ENCODE data around the gene TARBP2. TPM values are rescaled to one million over a fixed set of nuclear protein-coding genes. Genes with fewer than 3 reads are reported as not detected.

TARBP2 gene
- total RNA-seq, 1 donor from 2014 or later, result 45.7 TPM

DNA sequence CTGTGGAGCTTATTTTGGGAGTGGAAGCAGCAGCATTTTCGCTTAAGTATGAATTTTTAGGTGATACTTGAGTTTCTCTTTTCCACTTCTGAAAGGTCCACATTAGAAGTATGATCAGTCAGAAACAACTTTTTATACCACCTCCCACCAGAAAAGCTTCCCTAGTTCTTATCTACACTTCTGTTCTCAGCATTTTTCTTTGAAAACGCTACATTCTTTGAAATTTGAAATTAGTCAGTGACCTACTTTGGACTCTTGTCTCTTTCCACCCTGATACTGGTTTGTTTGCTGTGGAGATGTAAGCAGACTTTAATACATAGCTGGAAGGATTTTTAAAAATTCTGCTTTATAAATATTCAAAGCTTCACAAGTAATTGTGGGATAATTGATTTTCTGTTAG, 27.0 kb upstream of the TARBP2 start:
- ChIA-PET CTCF (interaction anchor here (0.5 kb wide), 1 partner anchor 16 kb away, joined by 5 read pairs; no protein-coding TSS in a partner anchor), POLR2A (interaction anchor here (1.1 to 1.4 kb wide), 3 partner anchors 10 to 18 kb away, joined by 4 to 6 read pairs (median 4); no protein-coding TSS in a partner anchor)
- DNase-seq (no peak), ATAC-seq (ENCODE audit: low read depth) (no peak)
- intact Hi-C loops (cut with micrococcal nuclease), result no loop called here
- Mint-ChIP-seq H3K4me1 (peaks cover 4% of the 10 kb centered on the region), H3K4me3 (no peak overlapping the region), H3K36me3 (ENCODE audit: low read depth) (peaks cover 86% of the 10 kb centered on the region), H3K27me3 (no peaks in the 10 kb centered on the region), H3K27ac (no peak overlapping the region), H3K9me3 (no peaks in the 10 kb centered on the region)
- TF ChIP-seq, protein P1, sequence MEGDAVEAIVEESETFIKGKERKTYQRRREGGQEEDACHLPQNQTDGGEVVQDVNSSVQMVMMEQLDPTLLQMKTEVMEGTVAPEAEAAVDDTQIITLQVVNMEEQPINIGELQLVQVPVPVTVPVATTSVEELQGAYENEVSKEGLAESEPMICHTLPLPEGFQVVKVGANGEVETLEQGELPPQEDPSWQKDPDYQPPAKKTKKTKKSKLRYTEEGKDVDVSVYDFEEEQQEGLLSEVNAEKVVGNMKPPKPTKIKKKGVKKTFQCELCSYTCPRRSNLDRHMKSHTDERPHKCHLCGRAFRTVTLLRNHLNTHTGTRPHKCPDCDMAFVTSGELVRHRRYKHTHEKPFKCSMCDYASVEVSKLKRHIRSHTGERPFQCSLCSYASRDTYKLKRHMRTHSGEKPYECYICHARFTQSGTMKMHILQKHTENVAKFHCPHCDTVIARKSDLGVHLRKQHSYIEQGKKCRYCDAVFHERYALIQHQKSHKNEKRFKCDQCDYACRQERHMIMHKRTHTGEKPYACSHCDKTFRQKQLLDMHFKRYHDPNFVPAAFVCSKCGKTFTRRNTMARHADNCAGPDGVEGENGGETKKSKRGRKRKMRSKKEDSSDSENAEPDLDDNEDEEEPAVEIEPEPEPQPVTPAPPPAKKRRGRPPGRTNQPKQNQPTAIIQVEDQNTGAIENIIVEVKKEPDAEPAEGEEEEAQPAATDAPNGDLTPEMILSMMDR (IDR thresholded peaks at IDR 0.05), result no peak

DNA sequence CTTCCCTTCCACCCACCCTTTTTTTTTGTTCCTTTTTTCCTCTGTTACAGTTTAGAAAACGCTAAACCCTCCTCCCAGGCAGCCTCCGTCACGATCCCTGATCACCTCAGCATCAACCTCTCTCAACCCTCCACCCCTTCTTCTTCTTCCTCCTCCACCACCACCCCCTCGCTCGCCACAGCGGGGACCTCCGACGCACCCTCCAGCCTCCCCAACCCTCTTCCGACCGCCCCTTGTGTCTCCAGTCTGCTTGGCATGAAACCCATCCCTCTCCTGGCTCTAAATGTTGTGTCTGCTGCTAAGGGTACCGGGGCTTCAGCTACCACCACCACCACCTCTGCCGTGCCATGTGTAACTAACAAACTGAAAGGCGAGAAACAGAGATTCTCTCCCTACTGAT, 26.3 kb upstream of the TARBP2 start:
- DNase-seq, result no peak
- ATAC-seq (ENCODE audit: low read depth), result no peak
- no peak overlapping the region for H3K27ac Mint-ChIP-seq
- no peaks in the 10 kb centered on the region for H3K9me3 Mint-ChIP-seq
- peaks cover 88% of the 10 kb centered on the region for H3K36me3 Mint-ChIP-seq (ENCODE audit: low read depth)
- no peak overlapping the region for H3K4me3 Mint-ChIP-seq
- ChIA-PET CTCF (interaction anchor here (0.5 to 2.4 kb wide), 3 partner anchors 17 to 33 kb away, joined by 3 to 15 read pairs (median 5); partner anchors contain the start of gene NPFF), POLR2A (interaction anchor here (0.6 to 1.9 kb wide), 7 partner anchors 10 to 28 kb away, joined by 3 to 9 read pairs (median 4); partner anchors contain the start of gene TARBP2)
- peaks cover 4% of the 10 kb centered on the region for H3K4me1 Mint-ChIP-seq
- TF ChIP-seq, protein P1 (IDR thresholded peaks at IDR 0.05), result no peak
- H3K27me3 Mint-ChIP-seq, result no peaks in the 10 kb centered on the region
- intact Hi-C loops (cut with micrococcal nuclease), result no loop called here

DNA sequence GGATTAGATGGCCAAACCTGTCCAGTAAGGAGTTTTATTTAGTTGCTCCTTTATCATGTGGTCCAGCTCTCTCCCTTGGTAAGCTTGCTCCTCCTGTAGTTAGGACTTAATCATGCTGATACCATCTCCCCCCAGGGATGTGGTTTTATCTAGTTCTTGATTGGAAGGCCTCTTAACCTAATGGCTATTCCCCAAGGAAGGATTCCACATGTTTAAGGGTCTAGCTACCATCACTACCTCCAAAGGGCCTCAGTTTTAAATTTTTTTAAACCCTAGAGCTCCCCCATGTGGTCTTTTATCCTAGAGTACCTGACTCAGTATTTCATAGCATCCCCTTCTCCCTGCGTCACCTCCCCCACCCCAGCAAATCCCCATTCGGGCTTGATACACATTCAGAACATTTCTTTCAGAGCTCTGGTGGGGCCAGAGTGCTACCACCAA, 24.3 kb upstream of the TARBP2 start:
- H3K4me1 Mint-ChIP-seq, result peaks cover 2% of the 10 kb centered on the region
- no peaks in the 10 kb centered on the region for H3K27me3 Mint-ChIP-seq
- ChIA-PET POLR2A (interaction anchor here (1.2 to 1.9 kb wide), 2 partner anchors 15 to 24 kb away, joined by 7 to 8 read pairs; partner anchors contain the start of gene TARBP2), CTCF (interaction anchor here (0.6 to 2.4 kb wide), 6 partner anchors 19 to 159 kb away, joined by 3 to 15 read pairs (median 3); partner anchors contain the start of genes AMHR2 and NPFF)
- peaks cover 89% of the 10 kb centered on the region for H3K36me3 Mint-ChIP-seq (ENCODE audit: low read depth)
- intact Hi-C loops (cut with micrococcal nuclease), result loop anchor here (2.0 kb wide), 1 partner anchor 32 kb away; no protein-coding TSS in a partner anchor
- ATAC-seq (ENCODE audit: low read depth) (peak; percentile 34), DNase-seq (no peak)
- H3K9me3 Mint-ChIP-seq, result no peaks in the 10 kb centered on the region
- H3K4me3 Mint-ChIP-seq, result no peak overlapping the region
- H3K27ac Mint-ChIP-seq, result no peak overlapping the region
- TF ChIP-seq, protein P1 (IDR thresholded peaks at IDR 0.05), result no peak

DNA sequence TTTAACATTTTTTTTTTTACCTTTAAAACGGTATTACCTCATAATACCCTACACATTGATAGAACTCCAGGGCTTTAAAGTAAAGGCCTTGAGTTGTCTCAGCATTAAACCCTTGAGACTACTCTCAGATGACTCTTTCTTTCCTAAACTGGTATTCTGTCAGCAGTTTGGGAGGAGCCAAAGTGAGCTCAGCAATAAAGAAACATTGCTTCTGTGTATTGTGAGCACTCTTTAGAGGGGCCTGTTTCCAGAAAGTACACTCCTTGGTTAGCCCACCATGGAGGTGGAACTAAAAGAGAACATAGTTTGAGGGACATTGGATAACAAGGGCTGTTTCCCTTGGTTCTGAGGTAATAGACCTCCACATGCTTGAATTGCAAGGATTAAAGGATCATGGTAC, 22.2 kb upstream of the TARBP2 start:
- Mint-ChIP-seq H3K9me3 (no peaks in the 10 kb centered on the region), H3K27me3 (no peaks in the 10 kb centered on the region), H3K27ac (no peak overlapping the region), H3K4me3 (no peak overlapping the region), H3K36me3 (ENCODE audit: low read depth) (peaks cover 86% of the 10 kb centered on the region), H3K4me1 (peaks cover 3% of the 10 kb centered on the region)
- ATAC-seq (ENCODE audit: low read depth) (no peak), DNase-seq (no peak)
- ChIA-PET POLR2A (interaction anchor here (0.6 to 1.8 kb wide), 6 partner anchors 10 to 62 kb away, joined by 3 to 8 read pairs (median 4); partner anchors contain the start of gene TARBP2), CTCF (no interaction called here)
- TF ChIP-seq, protein P1 (IDR thresholded peaks at IDR 0.05), result no peak
- intact Hi-C loops (cut with micrococcal nuclease), result no loop called here

DNA sequence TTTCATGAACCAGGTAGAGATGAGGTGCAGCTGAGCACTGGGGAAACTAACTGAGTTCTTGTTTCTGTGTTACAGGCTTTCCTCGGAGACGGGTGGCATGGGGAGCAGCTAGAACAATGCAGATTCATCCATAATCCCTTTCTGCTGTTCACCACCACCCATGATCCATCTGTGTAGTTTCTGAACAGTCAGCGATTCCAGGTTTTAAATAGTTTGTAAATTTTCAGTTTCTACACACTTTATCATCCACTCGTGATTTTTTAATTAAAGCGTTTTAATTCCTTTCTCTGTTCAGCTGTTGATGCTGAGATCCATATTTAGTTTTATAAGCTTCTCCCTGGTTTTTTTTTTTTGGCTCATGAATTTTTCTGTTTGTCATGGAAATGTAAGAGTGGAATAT, 21.8 kb upstream of the TARBP2 start:
- no peak overlapping the region for H3K4me3 Mint-ChIP-seq
- H3K9me3 Mint-ChIP-seq, result no peaks in the 10 kb centered on the region
- ATAC-seq (ENCODE audit: low read depth) (no peak), DNase-seq (no peak)
- no peaks in the 10 kb centered on the region for H3K27me3 Mint-ChIP-seq
- H3K4me1 Mint-ChIP-seq, result peaks cover 3% of the 10 kb centered on the region
- ChIA-PET CTCF (no interaction called here), POLR2A (interaction anchor here (0.6 to 1.8 kb wide), 5 partner anchors 10 to 62 kb away, joined by 3 to 8 read pairs (median 4); partner anchors contain the start of gene TARBP2)
- intact Hi-C loops (cut with micrococcal nuclease), result no loop called here
- peaks cover 84% of the 10 kb centered on the region for H3K36me3 Mint-ChIP-seq (ENCODE audit: low read depth)
- H3K27ac Mint-ChIP-seq, result no peak overlapping the region
- TF ChIP-seq, protein P1 (IDR thresholded peaks at IDR 0.05), result no peak
